ENCODE data around the gene USHBP1.

The USHBP1 gene

DNA sequence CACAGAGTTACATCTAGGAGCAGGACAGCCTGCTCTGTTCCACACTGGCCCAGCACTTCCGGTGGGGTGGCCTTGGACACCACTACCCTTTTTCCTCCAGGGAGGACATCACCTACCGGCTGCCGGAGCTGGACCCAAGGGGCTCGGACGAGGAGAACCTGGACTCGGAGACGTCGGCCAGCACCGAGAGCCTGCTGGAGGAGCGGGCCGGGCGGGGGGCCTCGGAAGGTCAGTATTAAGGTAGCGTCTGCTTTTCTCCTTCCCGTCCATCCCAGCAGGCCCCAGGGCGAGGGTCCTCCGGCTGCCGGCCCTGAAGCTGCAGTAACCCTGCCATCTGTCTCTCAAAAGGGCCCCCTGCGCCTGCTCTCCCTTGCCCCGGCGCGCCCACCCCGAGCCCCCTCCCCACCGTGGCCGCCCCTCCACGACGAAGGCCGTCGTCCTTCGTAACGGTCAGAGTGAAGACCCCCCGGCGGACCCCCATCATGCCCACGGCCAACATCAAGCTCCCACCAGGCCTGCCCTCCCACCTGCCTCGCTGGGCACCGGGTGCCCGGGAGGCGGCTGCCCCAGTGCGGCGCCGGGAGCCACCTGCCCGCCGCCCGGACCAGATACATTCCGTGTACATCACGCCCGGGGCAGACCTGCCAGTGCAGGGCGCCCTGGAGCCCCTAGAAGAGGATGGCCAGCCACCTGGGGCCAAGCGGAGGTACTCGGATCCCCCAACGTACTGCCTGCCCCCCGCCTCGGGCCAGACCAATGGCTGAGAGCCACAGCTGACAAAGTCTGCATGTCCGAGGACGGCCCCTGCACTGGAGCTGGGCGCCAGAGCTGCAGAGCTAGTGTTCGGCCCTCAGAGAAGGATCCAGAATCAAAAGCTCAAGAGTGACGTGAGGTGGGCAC is 52.7 kb downstream of the USHBP1 start:
- no peak for DNase-seq

- DNase-seq, result no peak
These were observed 54.2 kb downstream of the USHBP1 start for GRCh38 chr19:17210296-17210695.

GRCh38 chr19:17209126-17210036 is 55.2 kb downstream of the USHBP1 start:
- no peak for DNase-seq

DNA sequence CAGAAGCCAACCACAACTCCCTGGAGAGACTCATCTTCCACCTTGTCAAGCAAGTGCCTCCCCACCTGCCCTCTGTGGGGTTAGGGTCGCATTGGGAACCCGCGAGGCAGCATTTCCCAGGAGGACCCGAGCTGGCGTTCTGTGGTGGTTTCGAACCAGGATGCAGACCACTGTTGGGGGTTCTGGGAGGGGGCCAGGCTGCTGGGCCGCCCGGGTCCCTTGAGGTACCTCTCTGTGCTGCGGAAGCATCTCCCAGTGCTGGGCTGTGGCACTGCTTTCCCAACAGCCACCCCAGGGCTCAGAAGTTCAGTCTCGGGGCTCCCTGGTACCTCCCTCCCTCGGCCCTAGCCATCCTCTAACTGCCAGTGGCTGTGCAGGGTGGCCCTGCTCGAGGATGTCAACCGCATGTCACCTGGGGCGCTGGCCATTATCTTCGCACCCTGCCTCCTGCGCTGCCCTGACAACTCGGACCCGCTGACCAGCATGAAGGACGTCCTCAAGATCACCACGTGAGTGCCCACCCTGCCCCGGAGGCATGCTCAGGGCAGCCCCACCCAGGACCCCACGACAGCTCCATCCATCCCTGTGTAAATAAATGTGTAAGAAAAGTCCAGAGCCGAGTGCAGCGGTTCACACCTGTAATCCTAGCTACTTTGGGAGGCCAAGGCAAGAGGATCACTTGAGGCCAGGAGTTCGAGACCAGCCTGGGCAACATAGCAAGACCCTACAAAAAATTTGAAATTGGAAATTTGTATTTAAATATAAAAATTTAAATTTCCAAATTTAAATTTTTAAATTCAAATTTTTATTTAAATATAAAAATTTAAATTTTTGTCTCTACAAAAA is 57.6 kb downstream of the USHBP1 start:
- no peak for DNase-seq

DNA sequence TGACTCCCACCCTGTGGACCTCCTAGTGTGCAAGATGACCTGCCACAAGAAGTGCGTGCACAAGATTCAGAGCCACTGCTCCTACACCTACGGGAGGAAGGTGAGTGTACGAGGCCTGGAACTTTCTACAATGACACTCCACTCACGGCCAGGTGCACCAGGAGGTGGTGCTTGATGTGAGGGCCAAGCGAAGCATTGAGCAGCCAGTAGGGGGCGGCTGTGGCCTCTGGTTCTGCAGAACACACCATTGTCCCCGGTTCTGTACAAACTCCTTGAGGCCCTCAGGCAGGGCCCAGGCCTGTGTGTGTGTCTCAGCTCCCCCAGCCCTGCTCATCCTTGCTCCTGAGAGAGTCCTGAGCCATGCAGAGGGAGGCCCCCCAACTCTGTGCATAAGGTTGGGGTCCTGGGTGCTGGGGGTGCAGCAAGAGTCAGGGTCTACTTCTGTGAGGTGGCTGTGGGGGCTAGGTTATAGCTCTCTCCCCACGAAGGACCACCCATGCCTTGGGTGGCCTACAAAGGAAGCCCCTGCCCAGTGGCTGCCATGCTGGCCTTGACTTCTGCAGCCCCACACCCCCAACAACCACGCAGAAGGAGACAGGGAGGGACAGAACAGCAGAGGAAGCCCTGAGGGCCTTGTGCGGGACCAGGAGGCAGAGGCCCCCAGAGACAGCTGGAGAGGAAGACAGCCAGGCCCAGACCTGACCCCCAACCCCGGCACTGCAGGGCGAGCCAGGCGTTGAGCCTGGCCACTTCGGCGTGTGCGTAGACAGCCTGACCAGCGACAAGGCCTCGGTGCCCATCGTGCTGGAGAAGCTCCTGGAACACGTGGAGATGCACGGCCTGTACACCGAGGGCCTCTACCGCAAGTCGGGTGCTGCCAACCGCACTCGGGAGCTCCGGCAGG is 59.1 kb downstream of the USHBP1 start:
- peak; percentile 45 for DNase-seq

GRCh38 chr19:17202713-17203112 is 61.8 kb downstream of the USHBP1 start:
- DNase-seq, result no peak

DNA sequence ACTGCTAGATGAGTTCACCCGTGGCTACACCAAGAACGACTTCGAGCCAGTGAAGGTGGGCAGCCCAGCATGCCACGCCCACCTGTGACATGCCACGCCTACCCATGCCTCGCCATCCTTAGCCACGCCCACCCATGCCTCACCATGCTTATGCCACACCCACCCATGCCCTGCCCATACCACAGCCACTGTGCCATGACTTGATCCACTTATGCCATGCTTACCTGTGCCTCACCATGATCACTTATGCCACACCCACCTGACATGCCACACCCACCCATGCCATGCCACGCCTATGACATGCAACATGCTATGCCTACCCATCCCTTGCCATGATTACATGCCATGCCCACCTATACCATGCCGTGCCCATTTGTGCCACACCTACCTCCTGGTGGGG is 62.3 kb downstream of the USHBP1 start:
- DNase-seq, result no peak

- DNase-seq, result no peak
These were observed 64.0 kb downstream of the USHBP1 start for GRCh38 chr19:17200408-17201079.

Measured in retina (tissue), 1 donor.